ENCODE measurements around the gene PAM16. TPM values are rescaled to one million over a fixed set of nuclear protein-coding genes. Genes with fewer than 3 reads are reported as not detected.

Gene PAM16
- total RNA-seq, 1 experiment from 2014 or later = 117 TPM

- POLR2A ChIA-PET = no interaction called here
- H3K27me3 Mint-ChIP-seq (ENCODE audit: insufficient read depth, unreplicated experiment) = no peaks in the 10 kb centered on the region
- no peak for DNase-seq (ENCODE audit: unreplicated experiment)
- BruUV-seq (replicated peaks) = no TSS peak
- no peaks in the 10 kb centered on the region for H3K9me3 Mint-ChIP-seq (ENCODE audit: unreplicated experiment)
- peaks cover 9% of the 10 kb centered on the region for H3K36me3 Mint-ChIP-seq (ENCODE audit: insufficient read depth, unreplicated experiment)
- peaks cover 5% of the 10 kb centered on the region for H3K4me1 Mint-ChIP-seq (ENCODE audit: insufficient read depth, unreplicated experiment)
- intact Hi-C loops (cut with micrococcal nuclease) = no loop called here
- TF ChIP-seq, protein P1, sequence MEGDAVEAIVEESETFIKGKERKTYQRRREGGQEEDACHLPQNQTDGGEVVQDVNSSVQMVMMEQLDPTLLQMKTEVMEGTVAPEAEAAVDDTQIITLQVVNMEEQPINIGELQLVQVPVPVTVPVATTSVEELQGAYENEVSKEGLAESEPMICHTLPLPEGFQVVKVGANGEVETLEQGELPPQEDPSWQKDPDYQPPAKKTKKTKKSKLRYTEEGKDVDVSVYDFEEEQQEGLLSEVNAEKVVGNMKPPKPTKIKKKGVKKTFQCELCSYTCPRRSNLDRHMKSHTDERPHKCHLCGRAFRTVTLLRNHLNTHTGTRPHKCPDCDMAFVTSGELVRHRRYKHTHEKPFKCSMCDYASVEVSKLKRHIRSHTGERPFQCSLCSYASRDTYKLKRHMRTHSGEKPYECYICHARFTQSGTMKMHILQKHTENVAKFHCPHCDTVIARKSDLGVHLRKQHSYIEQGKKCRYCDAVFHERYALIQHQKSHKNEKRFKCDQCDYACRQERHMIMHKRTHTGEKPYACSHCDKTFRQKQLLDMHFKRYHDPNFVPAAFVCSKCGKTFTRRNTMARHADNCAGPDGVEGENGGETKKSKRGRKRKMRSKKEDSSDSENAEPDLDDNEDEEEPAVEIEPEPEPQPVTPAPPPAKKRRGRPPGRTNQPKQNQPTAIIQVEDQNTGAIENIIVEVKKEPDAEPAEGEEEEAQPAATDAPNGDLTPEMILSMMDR (IDR thresholded peaks at IDR 0.05; ENCODE audit: unreplicated experiment) = no peak
- H3K4me3 Mint-ChIP-seq (ENCODE audit: unreplicated experiment) = no peak overlapping the region
- CTCF ChIA-PET = interaction anchor here (1.0 to 1.4 kb wide), 5 partner anchors 11 to 66 kb away, joined by 3 to 8 read pairs (median 3); no protein-coding TSS in a partner anchor
- no peak overlapping the region for H3K27ac Mint-ChIP-seq (ENCODE audit: low read depth, unreplicated experiment)
These were observed 30.5 kb downstream of the PAM16 start for GRCh38 chr16:4320571-4321137.

- no peak overlapping the region for H3K27ac Mint-ChIP-seq (ENCODE audit: low read depth, unreplicated experiment)
These were observed 31.4 kb downstream of the PAM16 start for GRCh38 chr16:4319454-4320421.

GRCh38 chr16:4318967-4319366 lies 32.2 kb downstream of the PAM16 start:
- Mint-ChIP-seq H3K27me3 (ENCODE audit: insufficient read depth, unreplicated experiment) (no peaks in the 10 kb centered on the region), H3K4me1 (ENCODE audit: insufficient read depth, unreplicated experiment) (peaks cover 6% of the 10 kb centered on the region), H3K9me3 (ENCODE audit: unreplicated experiment) (no peaks in the 10 kb centered on the region), H3K4me3 (ENCODE audit: unreplicated experiment) (peak overlapping the region; percentile 68), H3K36me3 (ENCODE audit: insufficient read depth, unreplicated experiment) (peaks cover 9% of the 10 kb centered on the region), H3K27ac (ENCODE audit: low read depth, unreplicated experiment) (no peak overlapping the region)
- POLR2A ChIA-PET = interaction anchor here (0.6 kb wide), 1 partner anchor 46 kb away, joined by 3 read pairs; the partner anchor contains the start of gene TFAP4
- intact Hi-C loops (cut with micrococcal nuclease) = no loop called here
- no TSS peak for BruUV-seq (replicated peaks)
- TF ChIP-seq, protein P1 (IDR thresholded peaks at IDR 0.05; ENCODE audit: unreplicated experiment) = no peak
- DNase-seq (ENCODE audit: unreplicated experiment) = no peak
- CTCF ChIA-PET = interaction anchor here (0.6 to 1.9 kb wide), 5 partner anchors 33 to 1298 kb away, joined by 3 to 5 read pairs (median 4); no protein-coding TSS in a partner anchor

More at GRCh38 chr16:4319454-4320421, 31.4 kb downstream of the PAM16 start:
- ChIA-PET POLR2A (no interaction called here), CTCF (interaction anchor here (0.6 to 1.4 kb wide), 5 partner anchors 12 to 1299 kb away, joined by 3 to 8 read pairs (median 4); no protein-coding TSS in a partner anchor)
- H3K27me3 Mint-ChIP-seq (ENCODE audit: insufficient read depth, unreplicated experiment) = no peaks in the 10 kb centered on the region
- H3K4me1 Mint-ChIP-seq (ENCODE audit: insufficient read depth, unreplicated experiment) = peaks cover 8% of the 10 kb centered on the region
- intact Hi-C loops (cut with micrococcal nuclease) = no loop called here
- DNase-seq (ENCODE audit: unreplicated experiment) = no peak
- H3K9me3 Mint-ChIP-seq (ENCODE audit: unreplicated experiment) = no peaks in the 10 kb centered on the region
- no peak overlapping the region for H3K4me3 Mint-ChIP-seq (ENCODE audit: unreplicated experiment)
- no TSS peak for BruUV-seq (replicated peaks)
- TF ChIP-seq, protein P1 (IDR thresholded peaks at IDR 0.05; ENCODE audit: unreplicated experiment) = no peak
- H3K36me3 Mint-ChIP-seq (ENCODE audit: insufficient read depth, unreplicated experiment) = peaks cover 9% of the 10 kb centered on the region

- DNase-seq (ENCODE audit: unreplicated experiment) = no peak
- Mint-ChIP-seq H3K27ac (ENCODE audit: low read depth, unreplicated experiment) (no peak overlapping the region), H3K36me3 (ENCODE audit: insufficient read depth, unreplicated experiment) (peaks cover 9% of the 10 kb centered on the region), H3K4me1 (ENCODE audit: insufficient read depth, unreplicated experiment) (peaks cover 6% of the 10 kb centered on the region), H3K27me3 (ENCODE audit: insufficient read depth, unreplicated experiment) (no peaks in the 10 kb centered on the region), H3K4me3 (ENCODE audit: unreplicated experiment) (peak overlapping the region; percentile 68), H3K9me3 (ENCODE audit: unreplicated experiment) (no peaks in the 10 kb centered on the region)
- TF ChIP-seq, protein P1 (IDR thresholded peaks at IDR 0.05; ENCODE audit: unreplicated experiment) = no peak
- intact Hi-C loops (cut with micrococcal nuclease) = no loop called here
- BruUV-seq (replicated peaks) = TSS peak; percentile 21
- POLR2A ChIA-PET = interaction anchor here (0.6 kb wide), 1 partner anchor 45 kb away, joined by 3 read pairs; the partner anchor contains the start of gene TFAP4
- CTCF ChIA-PET = interaction anchor here (0.6 to 1.9 kb wide), 6 partner anchors 11 to 1298 kb away, joined by 3 to 5 read pairs (median 4); no protein-coding TSS in a partner anchor
These were observed 32.6 kb downstream of the PAM16 start for GRCh38 chr16:4318451-4318910.
